ENCODE results near the gene PTPRE. TPM values are rescaled to one million over a fixed set of nuclear protein-coding genes. Genes with fewer than 3 reads are reported as not detected.

Gene PTPRE
- total and polyA plus RNA-seq, 4 donors, result 1.5 to 12.5 (median 3.7) TPM

GRCh38 chr10:127952575-127952869 lies 45.6 kb downstream of the PTPRE start:
- Histone ChIP-seq H3K27ac (ENCODE audit: low read depth in 1 of 2, low read length in 2 of 2) (no peak overlapping the region), H3K9ac (ENCODE audit: low read depth in 1 of 2, low read length in 2 of 2) (no peak overlapping the region), H3K36me3 (ENCODE audit: control insufficient read depth in 4 of 4, insufficient read depth in 3 of 4, low read depth in 1 of 4, low read length in 3 of 4) (no peaks in the 10 kb centered on the region), H3K4me1 (ENCODE audit: control insufficient read depth in 4 of 4, insufficient read depth in 4 of 4, low read length in 3 of 4) (no peaks in the 10 kb centered on the region), H3K9me3 (ENCODE audit: control insufficient read depth in 4 of 4, low read length in 3 of 4) (peaks cover 0 to 6% (median 0%) of the 10 kb centered on the region in 4 donors), H3K4me3 (ENCODE audit: low read depth in 1 of 3, low read length in 3 of 3) (no peak overlapping the region), H3K27me3 (ENCODE audit: control insufficient read depth in 4 of 4, insufficient read depth in 4 of 4, low read length in 3 of 4) (no peaks in the 10 kb centered on the region)
- TF ChIP-seq SP1 (IDR thresholded peaks at IDR 0.05), result no peak
- no peak for TF ChIP-seq YY1 (IDR thresholded peaks at IDR 0.05)
- TF ChIP-seq NR2F2 (IDR thresholded peaks at IDR 0.05), result no peak
- TF ChIP-seq GABPA (IDR thresholded peaks at IDR 0.05 in 1 of 2, conservative IDR thresholded peaks at IDR 0.05 in 1 of 2), result no peak
- TF ChIP-seq JUND (IDR thresholded peaks at IDR 0.05), result no peak
- TF ChIP-seq FOXA1 (IDR thresholded peaks at IDR 0.05), result no peak
- no peak for TF ChIP-seq REST (IDR thresholded peaks at IDR 0.05)
- no peak for TF ChIP-seq ATF3 (IDR thresholded peaks at IDR 0.05)
- no peak for DNase-seq (ENCODE audit: low spot score)
- 88% methylated on average over 2 of the region's 2 CpGs for WGBS

GRCh38 chr10:127952918-127953317 lies 46.0 kb downstream of the PTPRE start:
- H3K27ac ChIP-seq (ENCODE audit: low read depth in 1 of 2, low read length in 2 of 2), result no peak overlapping the region
- no peak for DNase-seq (ENCODE audit: low spot score)
- H3K9me3 ChIP-seq (ENCODE audit: control insufficient read depth in 4 of 4, low read length in 3 of 4), result peaks cover 0 to 6% (median 0%) of the 10 kb centered on the region in 4 donors
- H3K4me3 ChIP-seq (ENCODE audit: low read depth in 1 of 3, low read length in 3 of 3), result no peak overlapping the region
- WGBS, result 86% methylated on average over 4 of the region's 4 CpGs
- H3K27me3 ChIP-seq (ENCODE audit: control insufficient read depth in 4 of 4, insufficient read depth in 4 of 4, low read length in 3 of 4), result no peaks in the 10 kb centered on the region
- H3K9ac ChIP-seq (ENCODE audit: low read depth in 1 of 2, low read length in 2 of 2), result no peak overlapping the region
- no peaks in the 10 kb centered on the region for H3K36me3 ChIP-seq (ENCODE audit: control insufficient read depth in 4 of 4, insufficient read depth in 3 of 4, low read depth in 1 of 4, low read length in 3 of 4)
- TF ChIP-seq GABPA (IDR thresholded peaks at IDR 0.05 in 1 of 2, conservative IDR thresholded peaks at IDR 0.05 in 1 of 2) (no peak), RXRA (IDR thresholded peaks at IDR 0.05) (no peak), JUND (IDR thresholded peaks at IDR 0.05) (no peak), TAF1 (conservative IDR thresholded peaks at IDR 0.05) (no peak), FOXA1 (IDR thresholded peaks at IDR 0.05) (no peak), EGR1 (IDR thresholded peaks at IDR 0.05; ENCODE audit: low read depth in 2 of 2) (no peak), NR2F2 (IDR thresholded peaks at IDR 0.05) (no peak), ZBTB33 (IDR thresholded peaks at IDR 0.05) (no peak), RAD21 (IDR thresholded peaks at IDR 0.05) (no peak), MAX (IDR thresholded peaks at IDR 0.05) (no peak), HNF4G (IDR thresholded peaks at IDR 0.05) (no peak), ATF3 (IDR thresholded peaks at IDR 0.05) (no peak), REST (IDR thresholded peaks at IDR 0.05) (no peak), HNF4A (conservative IDR thresholded peaks at IDR 0.05) (no peak), CTCF (IDR thresholded peaks at IDR 0.05; ENCODE audit: low read depth, low read length, missing input control) (no peak), YY1 (IDR thresholded peaks at IDR 0.05) (no peak), SP1 (IDR thresholded peaks at IDR 0.05) (no peak), FOXA2 (IDR thresholded peaks at IDR 0.05) (no peak)
- H3K4me1 ChIP-seq (ENCODE audit: control insufficient read depth in 4 of 4, insufficient read depth in 4 of 4, low read length in 3 of 4), result no peaks in the 10 kb centered on the region

All from liver (tissue), 9 donors.